ENCODE results near the gene CETP.
"Not testable (repeated sequence)": the region's sequence is repeated elsewhere in the genome, so short reads cannot be mapped to it uniquely, and the experiment has no call there.

CETP gene

DNA sequence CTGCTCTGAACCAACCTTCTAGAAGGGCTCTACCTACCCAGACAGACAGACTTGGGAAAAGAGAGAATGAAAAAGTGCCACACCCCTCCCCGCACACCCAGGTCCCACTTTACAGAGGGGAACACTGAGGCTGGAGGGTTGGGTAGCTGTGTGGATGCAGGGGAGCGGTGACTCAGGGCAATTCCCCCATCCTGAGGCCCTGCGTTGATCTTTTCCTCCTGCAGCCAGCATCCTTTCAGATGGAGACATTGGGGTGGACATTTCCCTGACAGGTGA is 10.0 kb downstream of the CETP start:
- Histone ChIP-seq H3K4me1 (ENCODE audit: insufficient read depth, low read length) (no peaks in the 10 kb centered on the region), H4K20me1 (ENCODE audit: insufficient read depth, low read length) (no peaks in the 10 kb centered on the region), H3K79me2 (ENCODE audit: insufficient read depth, low read length) (no peaks in the 10 kb centered on the region), H3K9me3 (ENCODE audit: insufficient read depth, low read length, severe bottlenecking) (no peaks in the 10 kb centered on the region), H3K27ac (ENCODE audit: low read length) (no peak overlapping the region), H3K4me3 (ENCODE audit: low read depth in 1 of 2, low read length in 2 of 2) (no peak overlapping the region), H3K27me3 (ENCODE audit: insufficient read depth, low read length, poor library complexity) (no peaks in the 10 kb centered on the region), H3K9ac (ENCODE audit: low read depth, low read length) (no peak overlapping the region), H2AFZ (ENCODE audit: low read depth, low read length) (no peak overlapping the region), H3K4me2 (ENCODE audit: insufficient read depth, low read length) (no peak overlapping the region), H3K36me3 (ENCODE audit: insufficient read depth, low read length) (no peaks in the 10 kb centered on the region)
- no peak for TF ChIP-seq EZH2 (IDR thresholded peaks at IDR 0.05; ENCODE audit: borderline replicate concordance, low read depth, low read length, severe bottlenecking)
- TF ChIP-seq, protein P1, sequence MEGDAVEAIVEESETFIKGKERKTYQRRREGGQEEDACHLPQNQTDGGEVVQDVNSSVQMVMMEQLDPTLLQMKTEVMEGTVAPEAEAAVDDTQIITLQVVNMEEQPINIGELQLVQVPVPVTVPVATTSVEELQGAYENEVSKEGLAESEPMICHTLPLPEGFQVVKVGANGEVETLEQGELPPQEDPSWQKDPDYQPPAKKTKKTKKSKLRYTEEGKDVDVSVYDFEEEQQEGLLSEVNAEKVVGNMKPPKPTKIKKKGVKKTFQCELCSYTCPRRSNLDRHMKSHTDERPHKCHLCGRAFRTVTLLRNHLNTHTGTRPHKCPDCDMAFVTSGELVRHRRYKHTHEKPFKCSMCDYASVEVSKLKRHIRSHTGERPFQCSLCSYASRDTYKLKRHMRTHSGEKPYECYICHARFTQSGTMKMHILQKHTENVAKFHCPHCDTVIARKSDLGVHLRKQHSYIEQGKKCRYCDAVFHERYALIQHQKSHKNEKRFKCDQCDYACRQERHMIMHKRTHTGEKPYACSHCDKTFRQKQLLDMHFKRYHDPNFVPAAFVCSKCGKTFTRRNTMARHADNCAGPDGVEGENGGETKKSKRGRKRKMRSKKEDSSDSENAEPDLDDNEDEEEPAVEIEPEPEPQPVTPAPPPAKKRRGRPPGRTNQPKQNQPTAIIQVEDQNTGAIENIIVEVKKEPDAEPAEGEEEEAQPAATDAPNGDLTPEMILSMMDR (IDR thresholded peaks at IDR 0.05; ENCODE audit: borderline replicate concordance, extremely low read depth, low read length, poor library complexity, severe bottlenecking), result no peak
- DNase-seq (no peak), ATAC-seq (ENCODE audit: insufficient read depth, low read depth) (no peak)

DNA sequence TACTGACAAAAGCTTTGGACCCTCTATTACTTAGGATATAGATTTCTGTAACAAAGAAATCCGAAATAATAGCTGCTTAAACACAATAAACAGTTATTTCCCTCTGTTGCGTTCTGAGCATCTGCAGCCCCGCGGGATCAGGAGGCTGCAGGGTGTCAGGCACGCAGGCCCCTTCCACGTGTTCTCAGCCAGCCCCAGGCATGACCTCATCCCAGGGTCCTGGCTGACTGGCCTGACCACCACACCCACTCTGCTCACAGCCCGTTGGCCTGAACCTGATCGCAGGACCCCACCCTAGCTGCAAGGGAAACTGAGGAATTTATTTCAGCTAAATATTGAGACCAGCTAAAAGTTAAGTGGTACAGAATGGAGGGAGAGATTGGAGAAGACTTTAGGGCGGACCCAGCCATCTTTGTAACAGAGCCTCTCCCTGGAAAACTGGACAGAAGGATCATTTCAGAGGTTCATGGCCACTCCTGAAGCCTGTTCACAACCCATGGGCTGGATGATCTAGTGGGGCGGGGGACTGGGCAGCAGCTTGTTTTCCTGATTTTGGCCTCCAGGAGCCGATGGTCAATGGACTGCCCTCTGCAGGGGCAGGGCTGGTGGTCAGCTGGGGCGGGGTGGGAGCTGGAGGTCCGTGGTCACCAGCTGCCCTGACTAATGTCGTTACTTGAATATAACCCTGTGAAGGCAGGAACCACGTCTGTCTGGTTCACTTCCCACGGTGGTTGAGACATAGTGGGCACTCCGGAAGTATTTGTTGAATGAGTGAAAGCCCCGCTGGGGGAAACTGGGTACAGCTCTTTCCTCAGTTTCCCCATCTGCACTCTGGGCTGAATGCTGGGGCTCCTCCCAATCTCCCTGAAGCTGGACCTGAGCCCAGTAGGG is 10.9 kb downstream of the CETP start:
- no peak overlapping the region for H3K4me2 ChIP-seq (ENCODE audit: insufficient read depth, low read length)
- no peaks in the 10 kb centered on the region for H3K79me2 ChIP-seq (ENCODE audit: insufficient read depth, low read length)
- no peak overlapping the region for H3K9ac ChIP-seq (ENCODE audit: low read depth, low read length)
- no peak for TF ChIP-seq EZH2 (IDR thresholded peaks at IDR 0.05; ENCODE audit: borderline replicate concordance, low read depth, low read length, severe bottlenecking)
- TF ChIP-seq, protein P1 (IDR thresholded peaks at IDR 0.05; ENCODE audit: borderline replicate concordance, extremely low read depth, low read length, poor library complexity, severe bottlenecking), result no peak
- no peaks in the 10 kb centered on the region for H3K27me3 ChIP-seq (ENCODE audit: insufficient read depth, low read length, poor library complexity)
- ATAC-seq (ENCODE audit: insufficient read depth, low read depth) (no peak), DNase-seq (no peak)
- no peaks in the 10 kb centered on the region for H3K9me3 ChIP-seq (ENCODE audit: insufficient read depth, low read length, severe bottlenecking)
- H3K4me1 ChIP-seq (ENCODE audit: insufficient read depth, low read length), result no peaks in the 10 kb centered on the region
- no peaks in the 10 kb centered on the region for H4K20me1 ChIP-seq (ENCODE audit: insufficient read depth, low read length)
- no peak overlapping the region for H3K27ac ChIP-seq (ENCODE audit: low read length)
- no peak overlapping the region for H2AFZ ChIP-seq (ENCODE audit: low read depth, low read length)
- no peaks in the 10 kb centered on the region for H3K36me3 ChIP-seq (ENCODE audit: insufficient read depth, low read length)
- no peak overlapping the region for H3K4me3 ChIP-seq (ENCODE audit: low read depth in 1 of 2, low read length in 2 of 2)

DNA sequence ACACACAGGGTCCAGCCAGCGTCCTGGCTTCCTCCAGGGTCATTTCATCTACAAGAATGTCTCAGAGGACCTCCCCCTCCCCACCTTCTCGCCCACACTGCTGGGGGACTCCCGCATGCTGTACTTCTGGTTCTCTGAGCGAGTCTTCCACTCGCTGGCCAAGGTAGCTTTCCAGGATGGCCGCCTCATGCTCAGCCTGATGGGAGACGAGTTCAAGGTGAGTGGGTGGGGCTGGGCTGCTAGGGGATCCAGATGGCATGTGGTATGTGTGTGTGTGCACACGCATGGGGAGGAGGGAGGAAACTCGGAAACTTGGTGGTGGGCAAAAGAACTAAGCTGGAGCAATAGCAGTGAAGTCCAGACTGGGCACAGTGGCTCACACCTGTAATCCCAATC is 11.5 kb downstream of the CETP start:
- no peak overlapping the region for H3K27ac ChIP-seq (ENCODE audit: low read length)
- ATAC-seq (ENCODE audit: insufficient read depth, low read depth), result no peak
- H3K9me3 ChIP-seq (ENCODE audit: insufficient read depth, low read length, severe bottlenecking), result no peaks in the 10 kb centered on the region
- DNase-seq, result no peak
- H3K9ac ChIP-seq (ENCODE audit: low read depth, low read length), result no peak overlapping the region
- H3K79me2 ChIP-seq (ENCODE audit: insufficient read depth, low read length), result no peaks in the 10 kb centered on the region
- TF ChIP-seq EZH2 (IDR thresholded peaks at IDR 0.05; ENCODE audit: borderline replicate concordance, low read depth, low read length, severe bottlenecking), result no peak
- TF ChIP-seq, protein P1 (IDR thresholded peaks at IDR 0.05; ENCODE audit: borderline replicate concordance, extremely low read depth, low read length, poor library complexity, severe bottlenecking), result no peak
- no peak overlapping the region for H2AFZ ChIP-seq (ENCODE audit: low read depth, low read length)
- no peaks in the 10 kb centered on the region for H3K36me3 ChIP-seq (ENCODE audit: insufficient read depth, low read length)
- no peak overlapping the region for H3K4me2 ChIP-seq (ENCODE audit: insufficient read depth, low read length)
- H3K4me1 ChIP-seq (ENCODE audit: insufficient read depth, low read length), result no peaks in the 10 kb centered on the region
- no peaks in the 10 kb centered on the region for H3K27me3 ChIP-seq (ENCODE audit: insufficient read depth, low read length, poor library complexity)
- no peak overlapping the region for H3K4me3 ChIP-seq (ENCODE audit: low read depth in 1 of 2, low read length in 2 of 2)
- H4K20me1 ChIP-seq (ENCODE audit: insufficient read depth, low read length), result no peaks in the 10 kb centered on the region

DNA sequence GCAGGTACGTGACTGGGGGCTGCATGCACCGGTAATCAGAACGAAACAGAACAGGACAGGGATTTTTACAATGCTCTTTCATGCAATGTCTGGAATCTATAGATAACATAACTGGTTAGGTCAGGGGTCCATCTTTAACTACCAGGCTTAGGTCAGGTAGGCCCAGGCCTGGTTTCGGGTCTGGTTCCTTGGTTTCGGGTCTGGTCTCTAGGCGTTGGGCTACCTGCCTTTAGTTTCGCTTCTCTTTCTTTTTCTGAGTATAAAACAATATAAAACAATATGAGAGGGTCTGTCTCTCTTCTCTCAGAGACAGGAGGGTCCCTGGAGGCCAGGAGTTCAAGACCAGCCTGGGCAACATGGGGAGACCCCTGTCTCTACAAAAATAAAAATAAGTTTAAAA is 12.1 kb downstream of the CETP start:
- H3K4me1 ChIP-seq (ENCODE audit: insufficient read depth, low read length); H3K79me2 ChIP-seq (ENCODE audit: insufficient read depth, low read length); H3K9me3 ChIP-seq (ENCODE audit: insufficient read depth, low read length, severe bottlenecking); H3K4me2 ChIP-seq (ENCODE audit: insufficient read depth, low read length); H3K9ac ChIP-seq (ENCODE audit: low read depth, low read length); H2AFZ ChIP-seq (ENCODE audit: low read depth, low read length); H3K4me3 ChIP-seq (ENCODE audit: low read depth in 1 of 2, low read length in 2 of 2); H3K27ac ChIP-seq (ENCODE audit: low read length); H4K20me1 ChIP-seq (ENCODE audit: insufficient read depth, low read length); DNase-seq; H3K27me3 ChIP-seq (ENCODE audit: insufficient read depth, low read length, poor library complexity); ATAC-seq (ENCODE audit: insufficient read depth, low read depth); H3K36me3 ChIP-seq (ENCODE audit: insufficient read depth, low read length): not testable (repeated sequence)
